ENCODE results near the gene ACADL.

The ACADL gene

GRCh38 chr2:210158236-210158635, 67.0 kb downstream of the ACADL start:
- no peak for TF ChIP-seq CTCF (IDR thresholded peaks at IDR 0.05; ENCODE audit: control insufficient read depth, extremely low read depth, insufficient read depth)
- no peak overlapping the region for H3K4me3 ChIP-seq (ENCODE audit: low read depth, low read length)
- DNase-seq (ENCODE audit: low read depth), result no peak

GRCh38 chr2:210157526-210157925, 67.7 kb downstream of the ACADL start:
- no peak for DNase-seq (ENCODE audit: low read depth)
- TF ChIP-seq CTCF (IDR thresholded peaks at IDR 0.05; ENCODE audit: control insufficient read depth, extremely low read depth, insufficient read depth), result no peak

GRCh38 chr2:210147614-210148013, 77.6 kb downstream of the ACADL start:
- no peak overlapping the region for H3K4me3 ChIP-seq (ENCODE audit: low read depth, low read length)
- no peak for TF ChIP-seq CTCF (IDR thresholded peaks at IDR 0.05; ENCODE audit: control insufficient read depth, extremely low read depth, insufficient read depth)
- no peak for DNase-seq (ENCODE audit: low read depth)

More at GRCh38 chr2:210157526-210157925, 67.7 kb downstream of the ACADL start:
- no peak overlapping the region for H3K4me3 ChIP-seq (ENCODE audit: low read depth, low read length)
